DMS53 treated with DMSO at 0.1 percent for 48 hours (cell line): Measurements from ENCODE around the gene PLXNA2.

Experiments
- DNase-seq: peaks from one replicate; lab custom pipeline; 2025; ENCODE audit not compliant: unreplicated experiment; lab: John Stamatoyannopoulos, UW

The PLXNA2 gene

DNA sequence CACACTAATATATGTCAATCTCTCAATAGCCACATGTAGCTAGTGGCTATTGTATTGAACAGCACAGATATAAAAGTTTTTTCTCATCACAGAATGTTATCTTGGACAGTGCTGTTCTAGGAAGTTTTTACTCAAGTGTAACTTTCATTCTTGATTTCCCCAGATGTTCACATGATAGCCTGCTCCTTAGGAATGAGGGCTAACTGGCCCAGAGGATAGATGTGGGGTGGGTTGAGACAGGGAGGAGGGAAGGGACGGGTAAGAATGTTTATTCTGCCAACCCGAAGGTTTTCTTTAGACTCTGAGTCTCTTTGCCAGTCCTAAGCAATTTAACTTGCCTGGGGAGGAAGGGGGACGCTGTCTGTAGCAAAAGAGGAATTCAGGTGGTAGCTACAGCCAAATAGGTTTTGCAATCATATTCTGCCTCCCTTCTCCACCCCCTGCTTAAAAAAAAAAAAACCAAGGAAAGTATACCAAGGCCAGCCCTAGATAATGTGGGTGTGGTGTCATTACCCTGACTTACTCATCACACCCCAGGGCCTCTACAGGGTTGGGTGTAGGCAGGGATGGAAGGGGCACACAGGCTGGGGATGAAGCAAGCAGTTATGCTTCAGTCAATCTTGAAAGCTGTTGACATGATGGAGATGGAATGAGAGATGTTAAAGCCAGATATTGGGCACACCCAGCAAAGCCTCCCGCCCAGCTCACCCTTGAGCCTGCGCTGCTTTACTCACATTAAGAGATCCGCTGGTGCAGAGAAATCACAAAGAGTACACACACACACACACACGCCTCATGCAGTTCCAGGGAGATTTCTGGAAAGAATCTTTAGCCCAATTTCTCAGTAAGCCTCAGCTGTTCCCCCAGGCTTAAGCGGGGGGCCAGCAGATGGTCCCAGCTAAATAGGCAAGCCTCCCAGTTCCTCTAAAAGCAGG is 59.9 kb downstream of the PLXNA2 start:
- no peak for DNase-seq

DNA sequence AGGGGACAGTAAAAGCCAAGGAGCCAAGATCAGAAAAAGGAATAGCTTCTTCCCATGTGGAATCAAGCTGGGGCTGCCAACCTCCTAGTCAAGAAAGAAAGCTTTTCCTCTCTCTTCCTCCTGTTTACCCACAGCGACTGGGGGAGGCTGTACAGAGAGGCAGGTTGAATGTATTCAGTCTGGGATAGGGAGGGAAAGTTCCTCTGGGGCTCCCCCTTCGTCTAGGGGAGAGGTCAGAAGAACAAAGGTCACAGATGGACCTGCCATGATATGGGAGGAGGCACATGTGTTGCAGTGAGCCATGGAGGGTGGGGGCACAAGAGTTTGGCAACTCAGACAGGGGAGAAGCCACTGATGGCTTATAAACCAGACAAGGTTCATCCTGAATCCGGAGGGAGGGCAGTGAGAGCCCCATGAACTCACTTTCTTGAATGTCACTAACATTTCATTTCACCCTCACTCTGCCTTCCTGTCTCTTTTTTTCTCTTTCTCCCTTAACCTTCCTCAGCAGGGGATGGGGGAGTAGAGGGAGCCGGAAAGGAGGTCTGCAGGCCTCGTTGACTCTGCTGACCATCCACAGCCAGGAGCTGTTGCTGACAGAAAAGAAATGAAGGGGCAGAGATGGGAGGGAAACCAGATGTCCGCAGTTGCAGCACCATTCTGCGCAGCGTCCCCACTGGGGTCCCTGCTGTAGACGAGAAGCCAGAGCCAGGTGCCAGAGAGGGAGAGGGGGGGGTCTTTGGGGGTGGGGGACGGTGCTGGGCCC is 61.1 kb downstream of the PLXNA2 start:
- no peak for DNase-seq

DNA sequence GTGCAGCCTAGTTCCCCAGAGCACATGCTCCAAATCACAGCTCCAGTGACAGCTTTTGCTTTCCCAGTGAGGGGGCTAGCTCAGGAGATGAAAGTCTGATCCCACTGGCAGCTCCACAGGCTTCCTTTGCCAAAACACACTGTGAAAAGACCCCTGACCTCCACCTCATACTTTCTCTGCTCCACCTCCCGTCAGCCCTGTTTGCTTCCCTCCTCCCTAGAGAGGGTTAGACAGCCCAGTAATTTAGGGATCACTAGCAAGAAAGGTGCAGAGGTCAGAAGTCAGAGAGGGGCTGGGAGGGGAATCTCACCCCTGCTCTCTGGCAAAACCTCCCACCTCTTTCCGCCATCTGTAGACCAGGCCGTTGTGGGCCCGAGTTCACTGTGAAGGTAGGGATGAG is 62.8 kb downstream of the PLXNA2 start:
- no peak for DNase-seq

DNA sequence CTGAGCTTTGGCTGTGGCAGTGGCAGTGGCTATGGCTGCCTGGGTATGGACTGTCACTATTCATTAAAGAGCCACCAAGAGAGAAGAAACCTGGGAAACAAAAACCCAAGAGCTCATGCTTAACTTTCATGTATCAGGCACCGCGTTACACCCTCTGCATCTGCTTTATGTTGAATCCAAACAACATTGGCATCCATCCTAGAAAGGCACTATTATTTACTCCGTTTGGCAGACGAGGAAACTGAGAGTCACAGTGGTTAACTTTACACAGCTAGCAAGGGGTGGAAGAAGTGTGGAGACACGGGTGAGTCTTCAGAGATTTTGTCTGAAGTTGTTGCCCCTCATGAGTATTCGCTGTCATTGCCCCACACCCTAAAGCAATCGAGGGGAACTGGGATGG is 63.8 kb downstream of the PLXNA2 start:
- DNase-seq, result no peak

DNA sequence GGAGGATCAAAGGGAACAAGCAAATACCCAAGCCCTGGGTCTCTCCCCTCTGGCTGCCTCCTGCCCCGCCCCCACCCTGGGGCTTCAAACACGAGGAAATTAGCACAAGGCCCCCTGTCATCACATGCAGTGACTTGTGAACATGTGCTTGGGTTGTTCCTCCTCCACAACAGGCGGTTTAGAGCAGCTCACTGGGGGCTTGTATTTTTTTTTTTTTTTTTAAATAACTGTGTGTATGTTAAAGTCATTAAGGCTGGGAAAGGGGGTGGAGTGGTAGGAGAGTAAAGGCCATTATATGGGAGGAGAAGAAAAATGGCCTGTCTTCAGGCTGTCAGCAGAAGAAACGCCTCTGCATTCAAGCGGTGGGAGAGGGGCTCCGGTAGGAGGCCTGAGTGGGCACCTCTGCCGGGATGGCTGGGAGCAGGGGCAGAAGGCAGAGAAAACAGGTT is 64.2 kb downstream of the PLXNA2 start:
- DNase-seq, result no peak

DNA sequence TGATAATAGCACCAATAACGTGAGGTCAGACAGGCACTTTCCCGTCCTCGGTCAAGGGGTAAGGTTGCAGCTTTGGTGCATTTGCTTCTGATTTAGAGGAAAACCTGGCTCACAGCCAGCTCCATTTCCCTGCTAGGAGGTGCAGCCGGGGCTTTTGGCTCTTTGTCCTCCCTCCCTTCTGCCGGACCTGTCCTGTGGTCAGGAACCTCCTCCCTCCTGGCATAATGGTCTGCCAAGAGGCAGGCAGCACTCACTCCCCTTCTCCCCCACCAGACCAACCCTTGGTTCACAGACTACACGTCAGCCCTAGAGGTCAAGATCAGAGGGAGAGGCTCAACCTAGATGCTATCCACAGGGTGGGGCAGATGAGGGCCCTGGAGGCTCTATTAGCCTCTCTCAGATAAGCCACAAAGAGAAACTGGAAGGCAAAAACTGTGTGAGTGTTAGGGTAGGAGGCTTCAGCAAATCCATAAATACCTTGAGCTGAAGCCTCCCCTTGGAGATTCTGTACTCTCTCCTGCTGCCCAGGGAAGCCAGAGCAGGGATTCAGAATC is 64.8 kb downstream of the PLXNA2 start:
- no peak for DNase-seq

DNA sequence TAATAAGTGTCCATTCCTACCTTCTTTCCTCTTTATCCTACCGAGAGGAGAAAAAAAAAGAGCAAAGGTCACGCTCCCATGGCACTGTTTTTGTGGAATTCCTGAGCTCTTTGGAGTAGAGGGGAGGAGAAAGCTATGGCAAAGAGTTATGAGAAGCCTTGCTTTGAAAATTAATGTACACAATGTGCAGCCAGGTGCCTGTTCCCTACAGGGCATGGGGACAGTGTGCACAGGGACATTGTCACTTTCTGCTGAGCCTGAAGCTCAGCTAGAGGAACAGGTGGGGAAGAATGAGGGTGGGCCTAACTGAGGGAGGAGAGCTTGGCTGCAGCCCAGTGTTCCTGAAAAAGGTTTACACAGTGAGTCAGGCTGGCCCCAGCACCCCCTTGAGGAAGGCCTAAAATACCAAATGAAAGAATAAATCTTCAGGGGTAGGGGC is 66.1 kb downstream of the PLXNA2 start:
- peak; percentile 79 for DNase-seq

DNA sequence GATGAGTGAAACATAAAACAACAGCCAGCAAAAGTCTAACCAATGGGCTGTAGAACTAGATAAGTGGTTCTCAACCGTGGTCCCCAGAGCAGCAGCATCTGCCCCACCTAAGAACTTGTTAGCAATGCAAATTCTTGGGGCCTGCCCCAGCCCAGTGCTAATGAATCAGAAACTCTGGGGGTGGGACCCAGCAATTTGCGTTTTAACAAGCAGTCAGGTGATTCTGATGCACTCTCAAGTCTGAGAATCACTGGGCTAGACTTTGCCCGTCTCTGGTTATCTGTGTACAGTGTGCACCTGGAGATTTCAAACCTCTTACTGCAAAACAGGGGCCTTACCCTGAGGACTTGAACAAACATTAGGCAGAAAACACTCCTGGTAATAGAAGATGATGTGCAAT is 66.5 kb downstream of the PLXNA2 start:
- DNase-seq, result peak; percentile 79

DNA sequence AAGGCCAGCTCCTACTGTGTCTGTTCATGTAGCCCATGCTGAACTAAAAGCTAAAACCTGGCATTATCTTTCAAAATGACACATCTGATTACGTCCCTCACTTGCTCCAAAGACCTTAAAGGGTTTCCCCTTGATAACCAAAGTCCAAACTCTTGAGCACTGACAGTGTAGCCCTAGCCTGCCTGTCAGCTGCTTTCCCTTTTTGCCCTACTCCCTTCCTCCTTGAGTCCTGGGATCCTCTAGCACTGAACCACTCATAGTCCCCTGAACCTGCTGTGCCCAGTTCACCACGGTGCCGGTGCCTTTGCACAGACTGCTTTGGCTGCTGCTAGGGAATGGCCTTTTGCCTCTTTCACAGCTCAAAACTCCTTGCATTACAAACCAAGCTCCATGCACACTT is 67.5 kb downstream of the PLXNA2 start:
- no peak for DNase-seq

DNA sequence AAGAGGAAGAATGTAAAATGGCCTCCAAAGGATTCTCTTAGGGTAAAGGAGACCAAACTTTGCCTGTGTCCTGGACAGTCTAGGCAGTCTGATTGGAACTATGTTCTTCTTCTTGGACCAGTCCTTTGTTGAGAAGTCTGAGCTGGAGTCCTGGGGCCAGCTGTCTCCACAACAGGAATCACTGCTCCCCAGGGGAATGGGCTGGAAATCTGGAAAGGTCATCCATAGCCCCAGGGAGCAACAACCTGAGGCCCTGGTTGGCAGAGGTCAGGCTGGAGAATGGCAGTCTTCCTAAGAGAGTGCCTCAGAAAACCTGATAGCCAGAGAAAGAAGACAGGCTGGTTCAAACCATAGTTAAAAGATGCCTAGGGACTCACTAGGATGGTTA is 68.7 kb downstream of the PLXNA2 start:
- no peak for DNase-seq

DNA sequence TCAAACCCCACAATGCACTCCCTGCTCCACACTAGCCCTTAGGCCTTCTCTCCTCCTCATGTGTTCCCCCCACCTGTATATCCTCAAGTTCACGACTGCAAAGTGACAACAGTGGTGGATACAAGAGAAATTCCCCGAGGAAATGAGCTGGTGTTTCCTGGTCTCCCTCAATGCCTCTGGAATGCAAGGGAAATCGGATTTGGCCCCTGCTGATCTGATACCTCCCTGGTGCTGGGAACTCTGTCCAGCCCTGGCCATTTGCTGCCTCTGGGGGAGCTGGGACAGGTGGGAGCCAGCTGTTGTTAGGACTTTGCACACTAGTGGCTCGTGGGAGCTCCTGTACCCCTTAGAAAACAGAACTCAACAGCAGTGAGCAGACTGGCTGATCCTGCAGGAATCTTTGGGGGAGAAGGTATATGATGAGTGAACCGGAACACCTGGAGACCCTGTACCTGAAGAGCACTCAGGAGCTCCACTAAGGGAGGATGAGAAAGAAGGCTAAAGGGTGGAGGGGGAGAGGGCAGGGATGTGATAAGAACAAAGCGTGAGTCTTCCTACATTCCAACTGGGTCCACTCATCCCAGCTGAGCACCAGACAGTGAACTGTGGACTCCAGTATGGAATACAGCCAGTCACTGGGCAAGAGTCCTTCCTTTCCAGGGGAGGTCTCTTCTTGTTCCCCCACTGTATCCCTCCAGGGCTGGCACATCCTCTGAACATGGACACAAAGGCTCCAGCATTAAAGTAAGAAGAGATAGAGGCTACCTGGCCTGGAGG is 69.3 kb downstream of the PLXNA2 start:
- DNase-seq, result no peak

DNA sequence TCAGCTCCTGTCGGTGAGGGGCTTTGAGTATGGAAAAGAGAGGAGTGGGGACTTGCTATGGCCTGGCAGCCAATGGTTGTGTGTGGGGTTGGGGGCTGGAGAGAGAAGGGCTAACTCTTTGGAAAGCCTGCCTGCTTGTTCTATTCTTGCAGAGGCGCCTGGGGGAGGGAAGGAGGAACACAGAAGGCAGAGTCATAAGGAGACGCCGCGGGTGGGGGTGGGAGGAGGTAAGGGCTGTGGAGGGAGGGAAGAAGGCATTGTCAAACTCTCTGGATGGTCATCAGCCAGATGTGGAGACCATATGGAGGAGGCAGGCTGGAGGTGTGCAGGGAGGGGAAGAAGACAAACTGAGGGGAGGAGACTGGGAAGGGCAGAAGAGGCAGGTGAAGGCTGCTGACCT is 70.0 kb downstream of the PLXNA2 start:
- no peak for DNase-seq

DNA sequence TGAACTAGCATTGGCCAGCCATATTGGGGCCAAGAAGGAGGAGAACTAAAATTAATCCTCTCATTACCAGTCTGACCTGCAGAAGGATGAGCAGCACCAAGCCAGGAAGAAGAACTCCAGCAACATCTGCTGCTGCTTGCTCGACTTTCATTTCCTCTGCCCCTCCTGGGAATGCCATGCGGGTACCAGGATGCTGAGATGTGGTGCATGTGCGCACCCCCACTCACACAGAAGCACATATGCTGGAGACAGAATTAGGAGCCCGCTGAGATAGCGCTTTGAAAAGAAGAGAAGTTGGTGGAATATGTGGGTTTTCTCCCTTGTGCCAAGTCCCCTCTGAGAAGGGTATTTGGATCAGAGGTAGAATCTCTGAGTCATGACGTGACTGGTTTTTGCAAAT is 70.4 kb downstream of the PLXNA2 start:
- DNase-seq, result no peak

DNA sequence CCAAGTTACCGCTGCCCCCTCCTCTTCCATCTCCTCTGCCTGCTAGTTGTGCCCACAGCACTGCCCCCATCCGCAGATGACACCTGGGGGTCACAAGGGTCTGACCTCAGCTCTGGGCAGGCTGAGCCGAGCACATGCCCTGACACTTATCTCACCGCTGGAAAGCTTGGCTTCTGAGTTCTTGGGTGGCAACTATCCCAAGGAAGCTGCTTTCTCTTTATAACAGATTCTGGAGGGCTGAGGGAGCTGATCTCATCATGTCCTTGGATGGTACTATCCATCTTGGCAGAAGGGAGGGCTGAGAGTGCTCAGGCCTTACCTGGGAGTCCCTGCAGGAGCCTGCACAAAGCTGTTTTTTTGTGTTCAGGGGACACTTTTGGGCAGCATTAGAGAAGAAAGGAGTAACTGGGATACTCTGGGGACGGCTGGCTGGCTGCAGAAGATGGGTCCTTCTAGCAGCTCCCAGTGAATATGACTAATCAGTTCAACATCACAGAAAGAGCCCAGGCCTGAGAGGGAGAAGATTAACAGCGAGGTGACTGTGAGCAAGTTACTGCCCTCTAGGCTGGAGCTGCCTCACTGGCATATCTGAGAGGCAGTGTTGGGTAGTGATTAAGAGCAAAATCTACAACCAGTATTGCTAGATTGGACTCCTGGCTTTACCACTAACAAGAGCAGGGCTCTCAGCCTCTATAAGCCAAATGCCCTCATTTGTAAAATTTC is 71.6 kb downstream of the PLXNA2 start:
- DNase-seq, result no peak

DNA sequence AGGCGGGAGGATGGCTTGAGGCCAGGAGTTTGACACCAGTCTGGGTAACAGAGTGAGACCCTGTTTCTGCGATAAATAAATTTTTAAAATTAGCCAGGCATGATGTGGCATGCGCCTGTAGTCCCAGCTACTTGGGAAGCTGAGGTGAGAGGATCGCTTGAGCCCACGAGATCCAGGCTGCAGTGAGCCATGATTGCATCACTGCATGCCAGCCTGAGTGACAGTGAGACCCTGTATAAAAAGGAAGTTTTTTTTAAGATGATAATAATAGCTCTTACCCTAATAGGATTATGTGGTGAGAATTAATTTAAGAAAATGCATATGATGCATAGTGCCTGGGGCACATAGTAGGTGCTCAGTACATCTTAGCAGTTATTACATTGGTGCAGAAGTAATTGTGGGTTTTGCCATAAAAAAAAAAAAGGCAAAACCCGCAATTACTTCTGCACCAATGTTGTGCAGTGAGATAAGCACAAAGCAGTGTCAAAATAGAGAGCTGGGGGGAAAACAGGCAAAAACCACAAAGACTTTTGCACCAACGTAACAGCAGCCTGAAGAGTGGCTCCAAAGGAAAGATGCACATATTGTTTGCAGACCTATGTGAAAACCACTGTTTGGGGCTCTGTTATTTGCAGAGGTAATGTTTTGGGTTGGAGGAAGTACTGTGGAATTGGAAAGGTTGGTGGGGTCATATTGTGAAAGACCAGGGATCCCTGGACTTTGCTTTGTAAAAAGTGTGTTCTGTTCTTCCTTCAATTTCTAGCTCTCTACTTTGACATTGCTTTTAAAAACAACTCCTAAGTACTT is 72.4 kb downstream of the PLXNA2 start:
- no peak for DNase-seq

DNA sequence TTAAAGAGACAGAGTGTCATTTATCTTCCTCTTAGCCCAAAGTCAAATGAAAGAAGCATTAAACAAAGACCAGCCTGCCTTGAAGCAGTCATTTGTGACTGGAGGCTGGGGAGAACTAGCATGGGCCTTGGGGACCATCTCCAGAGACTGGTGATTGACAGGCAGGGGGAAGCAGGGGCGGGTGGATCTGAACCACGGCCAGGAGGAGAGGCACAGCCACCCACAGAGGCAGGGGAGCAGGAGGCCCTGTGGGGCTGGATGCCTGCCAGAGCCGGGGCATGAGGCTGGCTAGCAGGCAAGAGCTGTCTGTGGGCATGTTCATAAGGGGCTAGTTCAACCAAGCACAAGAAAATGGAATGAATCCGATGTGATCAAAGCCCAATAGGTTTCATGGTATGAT is 73.9 kb downstream of the PLXNA2 start:
- no peak for DNase-seq

DNA sequence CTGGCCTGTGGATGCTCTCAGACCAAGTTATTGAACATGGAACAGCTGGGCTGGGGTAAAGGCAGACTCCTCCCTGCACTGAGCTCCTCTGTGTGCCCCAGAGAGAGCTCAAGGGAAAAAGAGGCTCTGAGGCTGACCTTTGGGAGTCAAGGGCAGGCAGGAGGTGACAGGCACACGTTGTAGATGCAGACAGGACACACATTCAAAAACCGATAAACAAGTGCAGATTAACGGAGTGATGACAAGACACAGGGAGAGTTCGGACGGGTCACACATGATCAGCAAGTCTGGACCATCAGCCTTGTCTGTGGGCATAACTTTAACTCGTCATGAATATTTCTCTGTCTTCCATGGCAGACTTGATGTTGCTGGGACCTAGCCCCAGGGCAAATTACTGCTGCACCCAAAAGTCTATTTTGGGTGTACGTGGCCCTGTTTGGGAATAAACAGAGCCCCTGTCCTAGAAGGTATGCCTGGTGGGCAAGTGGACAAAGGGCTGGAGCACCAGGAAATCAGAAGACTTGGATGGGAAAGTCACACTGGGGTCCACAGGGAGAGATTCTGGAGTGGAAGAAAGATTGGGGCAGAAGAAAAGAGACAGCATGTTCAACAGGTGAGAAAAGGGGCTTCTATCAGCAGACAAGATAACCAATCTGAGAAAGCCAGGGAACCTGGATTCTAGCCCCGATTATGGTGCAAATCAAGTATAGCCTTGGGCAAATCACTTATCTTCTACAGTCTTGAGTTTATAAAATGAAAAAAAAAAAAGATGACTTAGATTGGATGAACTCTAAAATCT is 74.9 kb downstream of the PLXNA2 start:
- no peak for DNase-seq

DNA sequence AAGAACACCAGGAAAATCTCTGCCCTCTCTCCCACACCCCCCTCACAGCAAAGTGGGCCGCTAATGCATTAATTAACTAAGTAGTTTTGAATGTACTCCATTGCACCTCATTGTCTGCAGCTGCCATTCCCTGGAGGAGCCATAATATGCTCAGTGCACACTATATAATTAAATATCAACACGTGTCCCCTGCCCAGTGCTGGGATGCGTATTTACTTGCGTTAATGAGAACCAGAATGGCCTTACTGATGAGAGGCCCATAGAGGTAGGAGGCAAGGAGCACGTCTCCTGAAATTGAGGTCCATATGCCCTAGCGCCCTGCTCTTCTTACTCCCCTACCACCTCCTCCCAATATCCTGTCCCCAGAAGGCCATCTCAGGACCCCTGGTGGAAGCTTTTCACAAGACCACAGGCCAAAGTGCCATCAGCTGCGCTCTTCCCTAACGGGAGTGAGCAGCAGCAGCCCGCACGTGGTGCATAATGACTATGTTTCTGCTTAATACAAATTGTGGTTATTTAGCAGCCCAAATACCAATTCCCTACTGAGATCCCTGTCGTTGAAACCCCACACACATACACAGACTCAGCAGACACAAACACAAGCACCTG is 76.8 kb downstream of the PLXNA2 start:
- DNase-seq, result no peak
